IgD-negative memory B cell (primary cell): Measurements from ENCODE around the gene PRICKLE1. TPM values are rescaled to one million over a fixed set of nuclear protein-coding genes. Genes with fewer than 3 reads are reported as not detected.

Source experiments
- H3K27ac Mint-ChIP-seq, 3 donors: one replicate each; pipeline ENCODE4 v1.8.0; 2020 to 2022; ENCODE audit warnings: mild to moderate bottlenecking in 3 of 3, mixed read lengths in 3 of 3, moderate library complexity in 1 of 3
- H3K27me3 Mint-ChIP-seq: one replicate; pipeline ENCODE4 v1.8.0; 2021; ENCODE audit warnings: mixed read lengths
- H3K36me3 Mint-ChIP-seq: one replicate; pipeline ENCODE4 v1.8.0; 2020; ENCODE audit warnings: mild to moderate bottlenecking, mixed read lengths
- H3K4me1 Mint-ChIP-seq, 3 donors: one replicate each; pipeline ENCODE4 v1.8.0; 2020 to 2022; ENCODE audit warnings: mixed read lengths in 3 of 3, mild to moderate bottlenecking in 1 of 3
- H3K4me3 Mint-ChIP-seq, 4 donors: one replicate each; pipeline ENCODE4 v1.8.0; 2020 to 2022; ENCODE audit warnings: mild to moderate bottlenecking in 4 of 4, mixed read lengths in 4 of 4, moderate library complexity in 3 of 4
- H3K9me3 Mint-ChIP-seq, 3 donors: one replicate each; pipeline ENCODE4 v1.8.0; 2020 to 2021; ENCODE audit warnings: mixed read lengths in 3 of 3, mild to moderate bottlenecking in 1 of 3
- polyA plus RNA-seq: library from polyadenylated mRNA; unstranded; fragments of 300-500 nt; fragmentation: Illumina TruSeq; gene quantifications from one replicate; pipeline ENCODE4 v1.2.3, GENCODE V29; 2021

Gene PRICKLE1
- polyA plus RNA-seq, 1 donor from 2014 or later: 17.0 TPM

DNA sequence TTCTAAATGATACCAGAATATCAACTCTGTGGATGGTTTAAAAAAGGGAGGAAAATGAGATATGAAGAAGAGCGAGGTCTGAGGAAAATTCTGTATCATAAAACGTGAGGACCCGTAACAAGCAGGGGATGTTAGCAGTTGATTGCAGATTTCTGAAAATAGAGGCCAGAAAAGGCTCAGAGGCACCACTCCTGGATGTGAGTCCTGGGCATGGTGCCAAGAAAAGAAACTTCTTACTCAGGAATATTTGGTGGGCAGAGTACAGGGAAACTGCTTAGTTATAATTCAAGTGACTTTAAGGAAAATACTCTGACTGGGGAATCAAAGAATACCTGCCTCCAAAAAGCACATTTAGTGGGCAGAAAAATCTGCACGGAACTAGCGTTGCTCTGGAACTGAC, 85.5 kb downstream of the PRICKLE1 start:
- Mint-ChIP-seq H3K4me1 (no peaks in the 10 kb centered on the region), H3K36me3 (peaks cover 1% of the 10 kb centered on the region), H3K27ac (peak overlapping the region in 1 of 3 donors; percentile 60), H3K4me3 (no peak overlapping the region), H3K9me3 (no peaks in the 10 kb centered on the region), H3K27me3 (no peaks in the 10 kb centered on the region)

DNA sequence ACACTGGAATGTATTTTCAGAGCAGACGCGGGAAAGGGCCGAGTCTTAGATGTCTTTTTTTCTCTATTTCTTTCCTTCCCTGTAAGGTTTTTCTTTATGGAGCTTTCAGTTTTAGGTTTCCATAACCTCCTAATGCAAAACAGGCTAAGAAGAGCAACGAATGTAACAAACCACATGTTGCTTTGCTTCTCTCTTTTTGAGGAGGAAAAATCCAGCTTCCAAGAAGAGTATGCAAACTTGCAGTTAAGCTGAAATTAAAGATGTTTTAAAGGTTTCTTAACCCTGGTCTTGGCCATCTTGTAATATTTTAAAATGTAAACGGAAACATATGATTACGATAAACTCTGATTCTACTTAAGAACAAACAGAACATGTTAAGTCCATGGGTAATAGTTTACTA, 86.9 kb downstream of the PRICKLE1 start:
- H3K27ac Mint-ChIP-seq: no peak overlapping the region
- H3K4me1 Mint-ChIP-seq: no peaks in the 10 kb centered on the region
- peaks cover 1% of the 10 kb centered on the region for H3K36me3 Mint-ChIP-seq
- H3K9me3 Mint-ChIP-seq: no peaks in the 10 kb centered on the region
- H3K27me3 Mint-ChIP-seq: no peaks in the 10 kb centered on the region
- no peak overlapping the region for H3K4me3 Mint-ChIP-seq

DNA sequence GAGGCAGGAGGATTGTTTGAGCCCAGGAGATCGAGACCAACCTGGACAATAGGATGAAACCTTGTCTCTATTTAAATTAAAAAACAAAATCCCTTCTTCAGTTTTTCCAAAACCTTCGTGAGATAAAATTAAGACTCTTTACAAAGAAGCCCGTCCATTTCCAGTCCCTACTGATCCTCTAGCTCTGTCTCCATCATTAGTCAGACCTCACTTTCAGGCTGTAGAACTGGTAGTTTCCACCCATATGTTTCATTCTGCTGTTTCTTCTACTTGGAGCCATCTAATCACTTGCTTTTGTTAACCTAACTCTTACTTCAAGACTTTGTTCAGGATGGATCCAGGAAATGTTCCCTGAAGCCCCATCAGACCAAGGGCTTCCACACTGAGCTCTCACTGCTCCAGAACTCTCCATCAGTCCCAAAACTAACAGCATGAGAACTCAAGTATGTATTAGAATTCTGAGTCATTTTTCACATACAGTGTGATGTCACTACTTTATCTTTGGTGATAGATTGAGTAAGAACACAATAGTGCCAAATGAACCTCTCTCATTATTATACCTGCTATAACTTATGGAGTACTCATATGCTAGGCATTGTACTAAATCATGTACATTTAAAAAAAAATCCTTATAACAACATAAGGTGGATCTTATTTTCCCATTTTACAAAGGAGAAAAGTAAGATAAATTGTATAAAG, 90.8 kb downstream of the PRICKLE1 start:
- Mint-ChIP-seq H3K36me3 (peaks cover 1% of the 10 kb centered on the region), H3K9me3 (no peaks in the 10 kb centered on the region), H3K27ac (no peak overlapping the region), H3K4me3 (no peak overlapping the region), H3K27me3 (no peaks in the 10 kb centered on the region), H3K4me1 (no peaks in the 10 kb centered on the region)

DNA sequence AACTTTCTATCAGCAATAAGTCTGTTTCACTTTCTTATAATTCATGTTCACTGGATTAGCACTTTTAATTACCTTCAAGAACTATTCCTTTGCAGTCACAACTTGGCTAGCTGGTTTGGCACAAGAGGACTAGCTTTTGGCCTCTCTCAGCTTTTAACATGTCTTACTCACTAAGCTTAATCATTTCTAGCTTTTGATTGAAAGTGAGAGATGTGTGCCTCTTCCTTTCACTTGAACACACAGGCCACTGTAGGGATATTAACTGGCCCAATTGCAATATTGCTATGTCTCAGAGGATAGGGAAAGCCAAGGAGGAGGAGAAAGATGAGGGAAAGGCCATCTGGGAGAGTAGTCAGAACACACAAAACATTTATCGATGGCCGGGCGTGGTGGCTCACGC, 92.7 kb downstream of the PRICKLE1 start:
- Mint-ChIP-seq H3K27ac (no peak overlapping the region), H3K27me3 (no peaks in the 10 kb centered on the region), H3K9me3 (no peaks in the 10 kb centered on the region), H3K4me3 (no peak overlapping the region), H3K4me1 (no peaks in the 10 kb centered on the region), H3K36me3 (peaks cover 1% of the 10 kb centered on the region)

DNA sequence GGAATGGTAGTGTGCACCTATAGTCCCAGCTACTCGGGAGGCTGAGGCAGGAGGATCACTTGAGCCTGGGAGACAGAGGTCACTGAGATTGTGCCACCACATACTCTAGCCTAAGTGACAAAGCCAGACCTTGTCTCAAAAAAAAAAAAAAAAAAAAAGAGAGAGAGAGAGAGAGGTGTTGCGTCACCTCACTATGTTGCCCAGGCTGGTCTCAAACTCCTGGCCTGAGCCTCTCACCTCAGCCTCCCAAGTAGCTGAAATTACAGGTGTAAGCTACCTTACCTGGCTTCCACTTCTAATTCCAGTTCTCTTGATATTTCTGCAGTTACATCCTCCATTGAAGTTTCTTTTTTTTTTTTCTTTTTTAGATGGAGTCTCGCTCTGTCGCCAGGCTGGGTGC, 94.3 kb downstream of the PRICKLE1 start:
- no peaks in the 10 kb centered on the region for H3K27me3 Mint-ChIP-seq
- no peaks in the 10 kb centered on the region for H3K36me3 Mint-ChIP-seq
- H3K9me3 Mint-ChIP-seq: no peaks in the 10 kb centered on the region
- no peak overlapping the region for H3K4me3 Mint-ChIP-seq
- H3K4me1 Mint-ChIP-seq: no peaks in the 10 kb centered on the region
- no peak overlapping the region for H3K27ac Mint-ChIP-seq

DNA sequence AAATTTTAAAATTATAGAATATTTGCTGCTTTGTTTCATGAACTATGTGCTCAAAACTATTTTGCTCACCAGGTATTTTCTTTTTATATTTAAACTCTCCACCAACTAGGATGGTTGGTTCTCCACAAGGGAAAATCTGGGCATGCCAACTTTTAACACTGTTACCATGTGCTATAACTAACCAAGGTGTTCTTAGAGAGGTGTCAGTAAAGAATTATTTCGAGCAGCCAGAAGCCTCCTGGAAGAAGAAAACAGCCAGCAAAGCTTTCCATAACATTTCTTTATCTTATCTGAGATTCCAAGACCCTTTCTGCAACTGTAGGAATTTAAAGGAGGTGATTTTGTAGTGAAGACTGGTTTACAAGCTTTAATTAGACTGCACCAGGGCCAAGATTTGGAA, 97.3 kb downstream of the PRICKLE1 start:
- no peak overlapping the region for H3K4me3 Mint-ChIP-seq
- no peaks in the 10 kb centered on the region for H3K4me1 Mint-ChIP-seq
- H3K9me3 Mint-ChIP-seq: no peaks in the 10 kb centered on the region
- H3K36me3 Mint-ChIP-seq: no peaks in the 10 kb centered on the region
- H3K27me3 Mint-ChIP-seq: no peaks in the 10 kb centered on the region
- no peak overlapping the region for H3K27ac Mint-ChIP-seq

DNA sequence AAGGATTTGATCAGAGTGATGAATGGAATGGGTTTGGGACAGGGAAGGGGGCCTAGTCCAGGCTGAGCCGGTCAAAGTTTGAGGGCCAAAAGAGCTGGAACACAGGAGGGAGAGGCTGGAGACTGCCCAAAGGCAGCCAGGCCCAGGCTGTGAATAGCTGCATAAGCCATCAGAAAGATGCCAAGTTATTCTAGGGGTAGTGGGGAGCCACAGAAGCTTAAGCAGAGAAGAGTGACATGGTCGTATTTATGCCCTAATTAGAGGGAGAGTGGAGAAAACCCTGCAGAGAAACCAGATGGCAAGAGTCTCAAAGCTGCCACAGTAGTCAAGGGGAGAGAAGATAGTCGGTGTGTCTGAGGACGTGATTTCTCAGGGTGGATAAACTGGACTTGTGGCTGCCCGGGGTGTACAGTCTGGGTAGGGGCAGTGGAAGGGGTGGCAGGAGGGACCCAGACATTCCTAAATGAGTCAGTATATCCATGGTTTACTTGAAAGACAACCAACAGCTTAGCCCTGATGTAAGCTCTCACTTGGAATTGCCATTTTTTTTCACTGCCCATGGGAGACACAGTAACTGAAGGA, 99.2 kb downstream of the PRICKLE1 start:
- Mint-ChIP-seq H3K36me3 (no peaks in the 10 kb centered on the region), H3K4me3 (no peak overlapping the region), H3K9me3 (no peaks in the 10 kb centered on the region), H3K27me3 (no peaks in the 10 kb centered on the region), H3K4me1 (no peaks in the 10 kb centered on the region), H3K27ac (no peak overlapping the region)

DNA sequence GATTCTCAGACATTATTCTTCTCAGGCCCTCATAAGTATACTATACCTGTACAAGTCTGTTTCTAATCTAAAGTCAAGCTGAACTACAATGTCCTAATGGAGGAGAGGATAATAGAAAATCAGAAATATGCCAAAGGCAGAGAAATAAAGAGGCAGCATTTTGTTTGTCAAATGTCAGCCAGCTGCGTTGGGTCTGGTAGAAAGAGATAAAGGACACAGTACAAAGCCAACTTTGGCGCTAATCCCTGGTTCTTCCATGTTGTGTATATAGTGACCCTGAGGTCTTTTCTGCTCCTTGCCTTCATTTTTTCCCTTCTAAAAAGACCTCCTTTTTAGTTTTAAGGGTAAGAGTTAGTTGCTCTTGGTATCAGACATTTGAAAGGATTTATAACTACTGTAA, 103.1 kb downstream of the PRICKLE1 start:
- H3K36me3 Mint-ChIP-seq: no peaks in the 10 kb centered on the region
- peaks cover 3% of the 10 kb centered on the region for H3K27me3 Mint-ChIP-seq
- peak overlapping the region in 1 of 4 donors; percentile 84 for H3K4me3 Mint-ChIP-seq
- peaks cover 6 to 15% (median 7%) of the 10 kb centered on the region in 3 donors for H3K4me1 Mint-ChIP-seq
- H3K9me3 Mint-ChIP-seq: no peaks in the 10 kb centered on the region
- no peak overlapping the region for H3K27ac Mint-ChIP-seq

DNA sequence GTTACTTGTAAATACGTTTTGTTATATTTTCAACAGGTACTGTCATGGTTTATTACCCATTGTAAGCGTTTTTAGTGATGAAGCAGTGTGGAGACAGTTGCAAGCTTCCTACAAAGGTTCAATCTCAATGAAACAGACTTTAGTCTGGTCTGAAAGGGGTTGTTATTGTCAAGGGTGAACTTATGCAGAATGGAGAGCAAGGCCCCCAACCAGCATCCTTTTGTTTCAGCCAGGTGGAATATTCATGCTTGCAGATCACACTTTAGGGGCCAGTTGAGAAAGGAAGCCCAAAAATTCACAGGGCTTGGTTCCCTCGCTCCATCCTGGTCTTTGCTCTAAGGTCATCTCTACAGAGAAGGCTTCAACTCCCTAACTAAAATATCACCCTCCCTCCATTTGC, 103.7 kb downstream of the PRICKLE1 start:
- no peaks in the 10 kb centered on the region for H3K9me3 Mint-ChIP-seq
- H3K4me1 Mint-ChIP-seq: peaks cover 6 to 20% (median 7%) of the 10 kb centered on the region in 3 donors
- no peaks in the 10 kb centered on the region for H3K36me3 Mint-ChIP-seq
- peaks cover 3% of the 10 kb centered on the region for H3K27me3 Mint-ChIP-seq
- peak overlapping the region in 1 of 4 donors; percentile 84 for H3K4me3 Mint-ChIP-seq
- peak overlapping the region in 1 of 3 donors; percentile 5 for H3K27ac Mint-ChIP-seq

DNA sequence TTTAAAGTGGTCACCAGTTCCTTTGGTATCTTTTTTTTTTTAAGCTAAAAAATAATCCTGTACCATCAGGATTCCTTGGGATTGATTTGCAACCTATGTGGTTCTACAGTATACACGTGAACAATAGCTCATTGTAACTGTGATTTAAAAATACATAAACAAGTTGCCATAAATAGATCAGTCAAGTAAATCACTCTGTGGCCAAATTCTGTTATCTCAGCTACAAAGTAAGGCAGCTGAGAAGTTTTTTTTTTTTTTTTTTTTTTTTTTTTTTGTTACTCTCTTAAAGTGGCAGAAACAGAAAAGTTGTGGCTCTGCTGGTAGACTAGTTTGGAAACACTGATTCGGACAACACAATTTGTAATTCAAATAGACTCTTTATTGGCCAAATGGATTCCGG, 104.5 kb downstream of the PRICKLE1 start:
- Mint-ChIP-seq H3K36me3 (no peaks in the 10 kb centered on the region), H3K4me3 (peak overlapping the region in 3 of 4 donors; percentile 84 to 97 (median 94)), H3K4me1 (peaks cover 6 to 24% (median 11%) of the 10 kb centered on the region in 3 donors), H3K27me3 (peaks cover 3% of the 10 kb centered on the region), H3K27ac (peak overlapping the region in 1 of 3 donors; percentile 5), H3K9me3 (no peaks in the 10 kb centered on the region)

DNA sequence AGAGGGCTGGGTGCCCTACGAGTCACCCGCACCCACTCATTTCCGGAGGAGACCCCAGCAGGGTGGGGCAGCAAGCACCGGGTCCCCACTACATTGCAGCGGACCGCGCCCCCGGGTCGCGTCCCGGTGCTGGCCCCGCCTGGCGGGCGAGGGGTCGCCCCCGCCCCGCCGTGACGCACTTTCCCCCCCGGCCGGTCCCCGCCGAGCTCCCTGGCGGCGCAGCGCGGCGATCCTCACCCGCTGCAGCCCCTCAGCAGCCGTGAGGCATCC, 106.1 kb downstream of the PRICKLE1 start:
- H3K9me3 Mint-ChIP-seq: no peaks in the 10 kb centered on the region
- peaks cover 16 to 28% (median 16%) of the 10 kb centered on the region in 3 donors for H3K4me1 Mint-ChIP-seq
- peaks cover 3% of the 10 kb centered on the region for H3K27me3 Mint-ChIP-seq
- H3K27ac Mint-ChIP-seq: peak overlapping the region; percentile 78 to 95 (median 95)
- H3K4me3 Mint-ChIP-seq: peak overlapping the region; percentile 84 to 99 (median 96)
- H3K36me3 Mint-ChIP-seq: no peaks in the 10 kb centered on the region

DNA sequence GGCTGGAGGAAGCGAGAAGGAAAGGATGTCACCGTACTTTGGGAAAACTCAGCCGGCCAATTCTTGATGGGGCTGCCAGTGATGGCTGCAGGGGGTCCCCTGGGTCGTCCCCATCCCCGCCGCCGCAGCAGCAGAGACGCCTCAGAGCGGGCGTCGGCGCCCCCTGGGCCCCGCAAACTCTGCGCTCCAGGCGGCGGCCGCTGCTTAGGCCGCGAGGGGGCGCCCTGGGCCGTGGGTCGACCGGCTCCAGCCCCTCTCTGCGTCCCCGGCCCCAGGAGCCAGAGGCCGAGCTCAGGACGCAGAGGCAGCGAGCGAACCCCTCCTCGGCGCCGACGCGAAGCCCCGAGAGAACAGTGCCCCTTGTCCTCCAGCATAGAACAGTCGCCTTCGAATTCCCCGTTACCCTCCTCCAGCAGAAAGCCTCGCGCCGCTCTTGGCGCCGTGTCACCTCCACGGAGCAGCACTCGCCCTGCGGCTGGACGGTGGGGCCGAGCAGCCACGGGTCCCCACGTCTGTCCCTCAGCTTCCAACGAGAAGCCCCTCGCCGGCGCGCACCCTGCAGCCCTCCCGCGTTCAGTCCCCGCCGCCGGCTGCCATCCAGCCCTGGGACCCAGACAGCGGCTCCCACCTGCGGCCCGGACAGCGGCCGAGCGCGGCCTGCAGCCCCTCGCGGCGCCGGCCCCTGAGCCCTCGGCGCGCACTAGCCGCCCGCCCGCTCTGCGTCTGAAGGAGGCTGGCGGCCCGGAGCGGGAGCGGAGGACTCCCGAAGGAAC, 106.6 kb downstream of the PRICKLE1 start:
- Mint-ChIP-seq H3K4me3 (peak overlapping the region; percentile 89 to 94 (median 94)), H3K36me3 (no peaks in the 10 kb centered on the region), H3K27ac (peak overlapping the region in 1 of 3 donors; percentile 55), H3K9me3 (no peaks in the 10 kb centered on the region), H3K27me3 (peaks cover 3% of the 10 kb centered on the region), H3K4me1 (peaks cover 20 to 29% (median 20%) of the 10 kb centered on the region in 3 donors)

DNA sequence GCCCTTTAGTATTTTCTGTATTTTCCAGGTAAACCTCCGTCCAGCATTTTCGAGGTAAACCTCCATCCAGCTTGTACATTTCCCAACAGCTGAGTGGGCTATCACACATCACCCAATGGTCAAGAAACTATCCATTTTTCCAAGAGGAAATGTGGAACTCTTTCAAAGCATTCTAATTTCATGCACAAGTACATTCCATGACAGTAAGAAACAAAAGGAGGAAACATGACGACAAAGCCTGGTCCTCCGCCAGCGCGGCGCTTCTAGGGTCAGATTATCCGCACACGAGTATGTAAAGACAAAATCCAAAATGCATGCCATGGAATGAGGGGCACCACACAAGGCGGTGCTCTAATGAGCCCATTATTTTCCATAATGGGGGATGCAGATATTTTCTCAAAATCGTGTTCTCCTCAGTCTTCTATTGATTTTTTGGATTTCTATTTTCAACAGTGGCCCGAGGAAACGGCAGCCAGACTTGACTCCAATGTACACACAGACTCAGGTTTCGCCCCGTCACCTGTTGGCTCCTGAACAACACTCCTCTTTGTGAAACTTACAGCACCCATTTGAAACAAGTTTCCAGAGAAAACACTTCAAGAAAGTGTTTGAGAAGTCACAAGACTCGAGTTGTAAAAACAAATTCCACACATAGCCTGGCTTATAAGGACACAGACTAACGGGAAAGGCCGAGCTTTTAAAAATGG, 107.4 kb downstream of the PRICKLE1 start:
- Mint-ChIP-seq H3K4me3 (peak overlapping the region; percentile 89 to 94 (median 94)), H3K36me3 (no peaks in the 10 kb centered on the region), H3K9me3 (no peaks in the 10 kb centered on the region), H3K4me1 (peaks cover 22 to 29% (median 23%) of the 10 kb centered on the region in 3 donors), H3K27me3 (peaks cover 3% of the 10 kb centered on the region), H3K27ac (peak overlapping the region in 2 of 3 donors; percentile 55 to 93)

DNA sequence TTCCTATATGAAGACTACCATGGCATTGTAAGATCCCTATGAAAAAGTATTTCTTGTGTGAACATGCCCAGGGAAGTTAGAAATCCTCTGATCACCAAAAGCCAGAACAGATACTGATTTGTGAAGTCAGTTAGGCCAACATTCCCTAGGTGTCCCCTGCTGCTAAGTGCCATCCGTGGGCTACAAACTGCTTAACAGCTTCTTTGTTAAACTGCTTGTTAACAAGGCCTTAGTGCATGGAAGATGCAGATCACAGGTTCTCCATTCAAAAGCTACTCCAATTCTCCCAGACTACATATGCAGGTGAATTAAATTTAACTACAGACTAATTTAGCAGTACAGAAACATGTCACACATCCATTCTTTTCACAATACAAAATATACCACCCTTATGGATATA, 108.2 kb downstream of the PRICKLE1 start:
- Mint-ChIP-seq H3K4me3 (peak overlapping the region; percentile 0 to 94 (median 53)), H3K9me3 (no peaks in the 10 kb centered on the region), H3K4me1 (peaks cover 22 to 29% (median 23%) of the 10 kb centered on the region in 3 donors), H3K27ac (peak overlapping the region in 2 of 3 donors; percentile 34 to 55), H3K36me3 (no peaks in the 10 kb centered on the region), H3K27me3 (peaks cover 3% of the 10 kb centered on the region)

DNA sequence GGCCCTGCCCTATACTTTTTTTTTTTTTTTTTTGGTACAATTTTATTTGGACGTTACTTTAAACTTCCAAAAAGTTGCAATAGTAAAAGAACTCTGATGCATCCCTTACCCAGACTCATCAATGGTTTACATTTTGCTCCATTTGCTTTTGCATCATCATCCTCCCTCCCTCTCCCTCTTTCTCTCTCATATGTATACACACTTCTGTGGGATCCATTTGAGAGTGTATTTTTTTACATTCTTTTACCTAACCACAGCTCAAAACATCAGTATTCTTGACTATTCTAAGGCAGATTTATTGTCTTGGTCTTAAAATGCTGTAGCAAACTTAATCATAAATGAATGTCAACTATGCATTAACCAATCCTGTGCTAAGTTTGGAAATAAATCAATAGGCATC, 111.6 kb downstream of the PRICKLE1 start:
- no peak overlapping the region for H3K4me3 Mint-ChIP-seq
- H3K9me3 Mint-ChIP-seq: no peaks in the 10 kb centered on the region
- no peaks in the 10 kb centered on the region for H3K27me3 Mint-ChIP-seq
- no peak overlapping the region for H3K27ac Mint-ChIP-seq
- H3K4me1 Mint-ChIP-seq: peaks cover 25 to 40% (median 27%) of the 10 kb centered on the region in 3 donors
- no peaks in the 10 kb centered on the region for H3K36me3 Mint-ChIP-seq
